Raji (cell line): ENCODE data around the gene DISP2.

Experiments used
- POLR2A ChIP-seq: IDR thresholded peaks from 2 replicates; pipeline ENCODE4 v1.6.1; 2011; ENCODE audit warnings: low read depth, low read length, control low read depth; ENCODE audit not compliant: insufficient read depth

Gene DISP2

GRCh38 chr15:40407330-40407990, 49.4 kb downstream of the DISP2 start:
- TF ChIP-seq POLR2A = no peak

GRCh38 chr15:40409366-40409765, 51.3 kb downstream of the DISP2 start:
- no peak for TF ChIP-seq POLR2A

- no peak for TF ChIP-seq POLR2A
Observed at GRCh38 chr15:40410476-40410875, 52.5 kb downstream of the DISP2 start.

- no peak for TF ChIP-seq POLR2A
Observed at GRCh38 chr15:40412095-40412759, 54.2 kb downstream of the DISP2 start.

GRCh38 chr15:40413036-40413435, 55.0 kb downstream of the DISP2 start:
- no peak for TF ChIP-seq POLR2A

GRCh38 chr15:40414816-40415215, 56.8 kb downstream of the DISP2 start:
- no peak for TF ChIP-seq POLR2A

GRCh38 chr15:40415226-40415625, 57.2 kb downstream of the DISP2 start:
- no peak for TF ChIP-seq POLR2A

GRCh38 chr15:40416056-40416455, 58.0 kb downstream of the DISP2 start:
- TF ChIP-seq POLR2A = no peak

GRCh38 chr15:40418126-40418525, 60.1 kb downstream of the DISP2 start:
- no peak for TF ChIP-seq POLR2A

GRCh38 chr15:40420071-40420713, 62.2 kb downstream of the DISP2 start:
- TF ChIP-seq POLR2A = no peak

- no peak for TF ChIP-seq POLR2A
Observed at GRCh38 chr15:40420793-40421192, 62.8 kb downstream of the DISP2 start.

- no peak for TF ChIP-seq POLR2A
Observed at GRCh38 chr15:40421246-40422157, 63.5 kb downstream of the DISP2 start.

GRCh38 chr15:40424483-40425115, 66.6 kb downstream of the DISP2 start:
- TF ChIP-seq POLR2A = no peak

- TF ChIP-seq POLR2A = no peak
Observed at GRCh38 chr15:40425681-40426080, 67.7 kb downstream of the DISP2 start.

- TF ChIP-seq POLR2A = no peak
Observed at GRCh38 chr15:40427188-40427587, 69.2 kb downstream of the DISP2 start.
